ENCODE results near the gene AGXT2. TPM values are rescaled to one million over a fixed set of nuclear protein-coding genes. Genes with fewer than 3 reads are reported as not detected.
A peak's percentile ranks its signal among the peaks of the same experiment; 100 is the strongest.

AGXT2 gene
- total RNA-seq, 6 experiments from 2014 or later: 24.7 to 88.2 (median 55.8) TPM

DNA sequence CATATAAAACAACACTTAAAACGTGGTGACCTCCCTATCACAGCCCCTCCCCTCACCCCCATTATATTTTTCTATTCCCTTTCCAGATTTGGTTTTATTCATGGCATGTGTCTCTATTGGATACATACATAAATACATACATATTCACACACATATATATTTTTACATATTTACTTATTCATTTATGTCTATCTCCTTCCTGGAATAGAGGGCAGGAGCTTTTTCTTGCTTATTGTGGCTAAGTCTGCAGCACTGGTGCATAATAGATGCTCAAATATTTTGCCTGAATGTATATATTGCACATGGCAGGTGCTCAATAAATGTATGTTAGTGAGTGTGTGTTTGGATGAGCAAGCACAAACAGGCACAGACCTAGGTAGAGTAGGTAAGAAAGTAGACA is 2.5 kb downstream of the AGXT2 start:
- WGBS (ENCODE audit: insufficient coverage, low coverage, low lambda C conversion rate, missing lambda C conversion rate): 25% methylated on average over 1 of the region's 1 CpG
- peaks cover 0 to 39% (median 10%) of the 10 kb centered on the region in 4 donors for H3K4me1 ChIP-seq
- H3K27ac ChIP-seq: no peak overlapping the region
- intact Hi-C loops (cut with DNase I): no loop called here
- no peaks in the 10 kb centered on the region for H3K36me3 ChIP-seq
- no peak for TF ChIP-seq POLR2A (IDR thresholded peaks at IDR 0.05)
- TF ChIP-seq, protein P1, sequence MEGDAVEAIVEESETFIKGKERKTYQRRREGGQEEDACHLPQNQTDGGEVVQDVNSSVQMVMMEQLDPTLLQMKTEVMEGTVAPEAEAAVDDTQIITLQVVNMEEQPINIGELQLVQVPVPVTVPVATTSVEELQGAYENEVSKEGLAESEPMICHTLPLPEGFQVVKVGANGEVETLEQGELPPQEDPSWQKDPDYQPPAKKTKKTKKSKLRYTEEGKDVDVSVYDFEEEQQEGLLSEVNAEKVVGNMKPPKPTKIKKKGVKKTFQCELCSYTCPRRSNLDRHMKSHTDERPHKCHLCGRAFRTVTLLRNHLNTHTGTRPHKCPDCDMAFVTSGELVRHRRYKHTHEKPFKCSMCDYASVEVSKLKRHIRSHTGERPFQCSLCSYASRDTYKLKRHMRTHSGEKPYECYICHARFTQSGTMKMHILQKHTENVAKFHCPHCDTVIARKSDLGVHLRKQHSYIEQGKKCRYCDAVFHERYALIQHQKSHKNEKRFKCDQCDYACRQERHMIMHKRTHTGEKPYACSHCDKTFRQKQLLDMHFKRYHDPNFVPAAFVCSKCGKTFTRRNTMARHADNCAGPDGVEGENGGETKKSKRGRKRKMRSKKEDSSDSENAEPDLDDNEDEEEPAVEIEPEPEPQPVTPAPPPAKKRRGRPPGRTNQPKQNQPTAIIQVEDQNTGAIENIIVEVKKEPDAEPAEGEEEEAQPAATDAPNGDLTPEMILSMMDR (IDR thresholded peaks at IDR 0.05): no peak
- peak overlapping the region in 2 of 3 donors; percentile 66 to 68 for H3K4me3 ChIP-seq
- no peaks in the 10 kb centered on the region for H3K9me3 ChIP-seq
- no peak for DNase-seq
- H3K27me3 ChIP-seq: no peaks in the 10 kb centered on the region
- ATAC-seq: no peak

DNA sequence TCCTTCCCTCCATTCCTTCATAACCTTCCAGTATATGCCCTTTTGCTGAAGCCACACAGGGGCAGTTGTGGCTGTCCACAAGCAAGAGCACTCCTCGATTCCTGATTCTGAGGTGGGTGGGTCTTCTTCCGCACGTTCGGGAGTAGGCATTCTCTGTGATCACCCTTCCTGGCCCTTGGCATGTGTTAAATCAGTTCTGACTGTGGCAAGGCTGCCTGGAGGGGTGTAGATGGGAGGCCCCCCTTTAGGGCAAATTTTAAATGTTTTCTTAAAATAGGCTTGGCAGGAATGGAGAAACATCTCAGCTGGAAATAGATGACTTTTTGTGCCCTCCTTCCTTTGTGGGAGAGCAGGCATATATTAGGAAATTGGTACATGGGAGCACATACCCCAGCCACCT is 3.1 kb downstream of the AGXT2 start:
- TF ChIP-seq POLR2A (IDR thresholded peaks at IDR 0.05): no peak
- TF ChIP-seq, protein P1 (IDR thresholded peaks at IDR 0.05): no peak
- Histone ChIP-seq H3K27me3 (no peaks in the 10 kb centered on the region), H3K27ac (no peak overlapping the region), H3K36me3 (no peaks in the 10 kb centered on the region), H3K4me3 (no peak overlapping the region), H3K9me3 (no peaks in the 10 kb centered on the region), H3K4me1 (peaks cover 0 to 34% (median 8%) of the 10 kb centered on the region in 4 donors)
- ATAC-seq: no peak
- intact Hi-C loops (cut with DNase I): no loop called here
- 88% methylated on average over 4 of the region's 4 CpGs for WGBS (ENCODE audit: insufficient coverage, low coverage, low lambda C conversion rate, missing lambda C conversion rate)
- DNase-seq: no peak

DNA sequence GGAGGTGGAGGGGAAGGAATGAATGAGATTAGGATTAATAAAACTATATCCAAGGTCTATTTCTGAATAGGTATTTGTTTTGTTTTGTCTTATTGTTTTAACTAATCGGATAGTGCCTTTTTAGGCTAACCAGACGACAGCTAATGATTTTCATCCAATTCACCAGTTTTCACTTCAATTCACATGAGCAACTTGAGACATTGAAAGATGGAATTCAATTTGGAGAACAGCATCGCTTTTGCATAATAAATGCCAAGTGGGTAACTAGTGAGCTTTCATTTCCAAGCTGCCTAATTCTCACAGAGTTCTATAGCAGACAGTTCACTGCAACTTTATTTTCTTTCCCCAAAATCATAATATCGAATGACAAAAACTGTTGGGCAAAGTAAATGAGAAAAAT is 5.0 kb downstream of the AGXT2 start:
- Histone ChIP-seq H3K9me3 (no peaks in the 10 kb centered on the region), H3K27ac (no peak overlapping the region), H3K4me1 (peaks cover 0 to 21% (median 3%) of the 10 kb centered on the region in 4 donors), H3K36me3 (no peaks in the 10 kb centered on the region), H3K4me3 (no peak overlapping the region), H3K27me3 (no peaks in the 10 kb centered on the region)
- 88% methylated on average over 4 of the region's 4 CpGs for WGBS (ENCODE audit: insufficient coverage, low coverage, low lambda C conversion rate, missing lambda C conversion rate)
- no peak for ATAC-seq
- DNase-seq: no peak
- TF ChIP-seq, protein P1 (IDR thresholded peaks at IDR 0.05): no peak
- TF ChIP-seq POLR2A (IDR thresholded peaks at IDR 0.05): no peak
- intact Hi-C loops (cut with DNase I): no loop called here

DNA sequence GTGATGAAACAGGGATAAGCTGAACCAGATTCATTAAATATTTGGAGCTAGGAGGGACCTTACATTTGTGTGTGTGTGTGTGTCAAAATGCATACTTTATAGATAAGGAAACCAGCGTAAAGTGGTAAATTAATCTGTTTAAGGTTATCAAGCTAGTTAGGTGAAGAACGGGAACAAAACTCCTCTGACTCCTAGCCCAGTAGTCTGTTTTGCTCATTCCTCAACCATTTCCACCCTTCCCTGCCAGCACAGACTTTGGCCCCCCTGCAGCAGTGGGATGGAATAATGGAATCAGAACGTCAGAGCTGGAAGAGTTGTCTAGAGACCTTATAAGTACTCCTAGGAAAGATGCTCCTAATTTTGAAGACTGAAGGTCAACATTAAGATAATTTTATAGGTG is 6.5 kb downstream of the AGXT2 start:
- no peaks in the 10 kb centered on the region for H3K9me3 ChIP-seq
- no peak for TF ChIP-seq POLR2A (IDR thresholded peaks at IDR 0.05)
- TF ChIP-seq, protein P1 (IDR thresholded peaks at IDR 0.05): no peak
- DNase-seq (no peak), ATAC-seq (no peak)
- no peaks in the 10 kb centered on the region for H3K36me3 ChIP-seq
- no peak overlapping the region for H3K4me3 ChIP-seq
- H3K27ac ChIP-seq: no peak overlapping the region
- intact Hi-C loops (cut with DNase I): no loop called here
- 51% methylated on average over 3 of the region's 3 CpGs for WGBS (ENCODE audit: insufficient coverage, low coverage, low lambda C conversion rate, missing lambda C conversion rate)
- H3K27me3 ChIP-seq: no peaks in the 10 kb centered on the region
- H3K4me1 ChIP-seq: peaks cover 0 to 27% (median 3%) of the 10 kb centered on the region in 4 donors

DNA sequence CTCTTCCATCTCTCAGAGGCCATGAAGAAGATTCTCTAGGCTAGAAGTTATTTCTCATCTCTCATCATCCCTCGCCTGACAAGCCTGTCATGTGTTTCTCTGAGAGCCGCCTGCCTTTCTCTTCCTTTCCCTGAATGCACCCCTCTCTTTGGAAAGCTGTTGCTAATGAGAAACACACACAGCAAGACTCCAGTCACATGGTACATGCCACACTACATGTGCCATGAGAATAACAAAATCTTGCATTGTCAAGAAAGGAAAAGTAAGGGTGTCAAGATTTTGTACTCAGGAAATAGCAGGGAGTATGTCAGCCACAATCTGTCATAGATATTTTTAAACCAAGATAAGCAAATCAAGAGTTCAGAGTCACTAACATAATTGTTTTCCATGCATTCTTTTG is 8.9 kb downstream of the AGXT2 start:
- WGBS (ENCODE audit: insufficient coverage, low coverage, low lambda C conversion rate, missing lambda C conversion rate): 75% methylated on average over 2 of the region's 2 CpGs
- no peak for TF ChIP-seq POLR2A (IDR thresholded peaks at IDR 0.05)
- TF ChIP-seq, protein P1 (IDR thresholded peaks at IDR 0.05): no peak
- DNase-seq: no peak
- H3K9me3 ChIP-seq: no peaks in the 10 kb centered on the region
- no peak overlapping the region for H3K4me3 ChIP-seq
- H3K36me3 ChIP-seq: peaks cover 0 to 11% (median 1%) of the 10 kb centered on the region in 4 donors
- ATAC-seq: no peak
- intact Hi-C loops (cut with DNase I): no loop called here
- H3K27ac ChIP-seq: no peak overlapping the region
- H3K27me3 ChIP-seq: no peaks in the 10 kb centered on the region
- peaks cover 0 to 21% (median 0%) of the 10 kb centered on the region in 4 donors for H3K4me1 ChIP-seq
